Neutrophil (primary cell): ENCODE results near the gene LRTM1.

Source experiments
- H3K27ac ChIP-seq: fragments of 200-600 bp; sonication (generic); 2 replicates; pipeline ENCODE4 v1.5.1; 2016; ENCODE audit warnings: mild to moderate bottlenecking, moderate library complexity
- H3K27me3 ChIP-seq: fragments of 200-600 bp; sonication (generic); 2 replicates; pipeline ENCODE4 v1.6.0; 2016; ENCODE audit warnings: mild to moderate bottlenecking
- H3K36me3 ChIP-seq: fragments of 200-600 bp; sonication (generic); 2 replicates; pipeline ENCODE4 v1.5.1; 2017
- H3K4me1 ChIP-seq, 2 experiments: fragments of 200-600 bp in 1 of 2; sonication (generic) in 1 of 2; 1 replicate in 1 of 2; 2 replicates in 1 of 2; pipeline versions ENCODE4 v1.5.1 to v1.6.1; 2013 to 2016; ENCODE audit warnings: low read depth in 1 of 2, low read length in 1 of 2, mild to moderate bottlenecking in 1 of 2, moderate library complexity in 1 of 2; ENCODE audit not compliant: control insufficient read depth in 1 of 2, insufficient read depth in 1 of 2
- H3K4me3 ChIP-seq, 2 experiments: fragments of 200-600 bp in 1 of 2; sonication (generic) in 1 of 2; 1 replicate in 1 of 2; 2 replicates in 1 of 2; pipeline ENCODE4 v1.5.1; 2013 to 2016; ENCODE audit warnings: low read depth in 1 of 2, low read length in 1 of 2, mild to moderate bottlenecking in 1 of 2, moderate library complexity in 1 of 2
- H3K9me3 ChIP-seq: fragments of 200-600 bp; sonication (generic); 2 replicates; pipeline ENCODE4 v1.5.1; 2016
- TF ChIP-seq, protein P1 (sequence below): fragments of 200-600 bp; sonication (generic); IDR thresholded peaks from 2 replicates; pipeline ENCODE4 v1.5.1; 2016; ENCODE audit warnings: antibody characterized with exemption

Gene LRTM1

DNA sequence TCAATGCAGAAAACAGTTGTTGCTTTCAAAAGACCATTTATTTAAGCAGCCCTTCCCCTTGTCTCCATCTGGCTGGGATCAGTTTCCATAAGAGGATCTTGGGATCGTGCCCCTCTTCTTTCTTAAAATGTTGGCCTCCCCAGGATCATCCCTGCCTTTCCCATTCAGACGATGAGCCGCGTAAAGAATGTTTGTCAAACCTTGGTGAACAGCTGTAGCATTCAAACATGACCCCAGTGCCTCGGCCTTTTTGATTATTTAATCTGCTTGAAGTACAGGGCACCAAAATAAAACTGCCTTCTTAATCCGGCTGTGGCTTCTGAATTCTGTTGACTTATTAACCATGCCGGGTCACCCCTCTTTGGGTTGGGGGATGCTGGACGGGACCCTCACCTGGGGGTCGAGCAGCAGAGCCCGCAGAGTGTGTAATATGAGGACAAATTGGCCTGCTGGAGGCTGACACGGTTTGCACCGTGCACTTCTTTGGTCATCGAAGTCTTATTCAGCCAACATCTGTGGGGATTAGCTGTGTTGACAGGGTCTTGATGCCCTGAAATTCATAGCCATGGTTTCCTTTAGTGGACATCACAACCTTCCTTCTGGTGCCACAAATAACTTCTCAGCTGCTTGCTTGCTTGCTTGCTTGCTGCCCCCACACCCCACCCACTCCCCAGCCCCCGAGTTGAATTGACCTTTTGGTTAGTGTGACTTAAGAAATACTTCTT is at the start of gene LRTM1:
TSS of gene LRTM1 (minus strand) at position 14 of the 725 bp plus-strand sequence. CDS start 148 bp downstream, outside the sequence.
- Histone ChIP-seq H3K36me3 (no peaks in the 10 kb centered on the region), H3K27me3 (no peaks in the 10 kb centered on the region), H3K9me3 (no peaks in the 10 kb centered on the region), H3K4me3 (no peak within 1 kb of the TSS), H3K4me1 (no peaks in the 10 kb centered on the region), H3K27ac (no peak within 1 kb of the TSS)
- TF ChIP-seq, protein P1, sequence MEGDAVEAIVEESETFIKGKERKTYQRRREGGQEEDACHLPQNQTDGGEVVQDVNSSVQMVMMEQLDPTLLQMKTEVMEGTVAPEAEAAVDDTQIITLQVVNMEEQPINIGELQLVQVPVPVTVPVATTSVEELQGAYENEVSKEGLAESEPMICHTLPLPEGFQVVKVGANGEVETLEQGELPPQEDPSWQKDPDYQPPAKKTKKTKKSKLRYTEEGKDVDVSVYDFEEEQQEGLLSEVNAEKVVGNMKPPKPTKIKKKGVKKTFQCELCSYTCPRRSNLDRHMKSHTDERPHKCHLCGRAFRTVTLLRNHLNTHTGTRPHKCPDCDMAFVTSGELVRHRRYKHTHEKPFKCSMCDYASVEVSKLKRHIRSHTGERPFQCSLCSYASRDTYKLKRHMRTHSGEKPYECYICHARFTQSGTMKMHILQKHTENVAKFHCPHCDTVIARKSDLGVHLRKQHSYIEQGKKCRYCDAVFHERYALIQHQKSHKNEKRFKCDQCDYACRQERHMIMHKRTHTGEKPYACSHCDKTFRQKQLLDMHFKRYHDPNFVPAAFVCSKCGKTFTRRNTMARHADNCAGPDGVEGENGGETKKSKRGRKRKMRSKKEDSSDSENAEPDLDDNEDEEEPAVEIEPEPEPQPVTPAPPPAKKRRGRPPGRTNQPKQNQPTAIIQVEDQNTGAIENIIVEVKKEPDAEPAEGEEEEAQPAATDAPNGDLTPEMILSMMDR: no peak

DNA sequence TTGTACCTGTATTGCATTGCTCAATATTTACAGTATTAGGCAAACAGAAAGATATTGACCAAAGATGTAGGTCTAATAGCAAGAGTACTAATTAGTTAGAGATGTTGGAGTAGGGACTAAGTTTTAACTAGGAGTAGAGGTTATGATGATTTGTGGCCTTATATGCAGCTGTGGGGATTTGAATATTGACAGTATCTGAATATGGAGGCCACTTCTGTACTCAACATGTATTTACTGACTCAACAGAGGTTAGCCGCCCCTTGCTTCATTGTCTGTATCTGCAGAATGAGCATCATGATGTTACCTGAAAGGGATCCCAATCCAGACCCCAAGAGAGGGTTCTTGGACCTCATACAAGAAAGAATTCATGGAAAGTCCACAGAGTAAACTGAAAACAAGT is 49.6 kb upstream of the LRTM1 start:
- no peaks in the 10 kb centered on the region for H3K4me1 ChIP-seq
- TF ChIP-seq, protein P1: no peak
- no peaks in the 10 kb centered on the region for H3K36me3 ChIP-seq
- no peak overlapping the region for H3K27ac ChIP-seq
- H3K9me3 ChIP-seq: no peaks in the 10 kb centered on the region
- H3K4me3 ChIP-seq: no peak overlapping the region
- no peaks in the 10 kb centered on the region for H3K27me3 ChIP-seq

DNA sequence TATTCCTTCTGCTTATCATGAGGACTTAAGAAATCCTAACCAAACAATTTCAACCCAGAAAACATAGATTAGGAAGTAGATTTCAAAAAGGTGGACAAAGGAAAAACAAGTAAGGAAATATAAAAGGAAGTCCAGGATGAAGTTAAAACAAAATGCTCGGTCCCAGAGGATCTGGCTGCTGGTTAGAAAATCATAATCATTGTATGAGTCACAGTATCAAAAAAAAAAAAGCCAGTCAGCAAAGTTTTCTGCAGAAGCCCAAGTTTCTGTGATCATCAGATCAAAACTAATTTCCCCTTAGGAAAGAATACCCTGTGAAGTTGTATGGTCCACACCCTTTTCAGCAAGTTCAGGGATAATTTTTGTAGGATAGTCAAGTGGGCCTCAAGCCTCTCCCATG is 43.0 kb upstream of the LRTM1 start:
- Histone ChIP-seq H3K27me3 (no peaks in the 10 kb centered on the region), H3K4me3 (no peak overlapping the region), H3K4me1 (peaks cover 0 to 30% of the 10 kb centered on the region in 2 experiments), H3K27ac (no peak overlapping the region), H3K9me3 (no peaks in the 10 kb centered on the region), H3K36me3 (no peaks in the 10 kb centered on the region)
- TF ChIP-seq, protein P1: no peak

DNA sequence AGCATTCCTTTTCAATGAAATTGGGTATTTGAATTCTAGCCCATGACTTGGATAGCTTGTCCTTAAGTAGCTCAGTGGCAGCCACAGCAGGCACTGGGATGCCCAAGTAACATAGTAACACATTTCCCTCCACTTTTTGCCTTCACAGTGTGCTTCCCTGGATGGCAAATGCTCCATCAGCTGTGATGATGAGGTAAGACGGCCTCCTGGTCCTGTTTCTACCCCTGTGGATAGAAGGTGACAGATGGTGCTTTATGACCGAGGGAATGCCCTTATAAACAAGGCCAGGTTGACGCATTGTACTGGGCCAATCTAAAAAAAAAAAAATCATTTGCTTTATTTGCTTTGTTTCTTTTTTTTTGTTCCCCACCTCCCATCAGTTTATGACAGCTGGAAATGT is 41.8 kb upstream of the LRTM1 start:
- Histone ChIP-seq H3K27me3 (no peaks in the 10 kb centered on the region), H3K36me3 (no peaks in the 10 kb centered on the region), H3K9me3 (no peaks in the 10 kb centered on the region), H3K4me1 (peaks cover 0 to 38% of the 10 kb centered on the region in 2 experiments), H3K4me3 (no peak overlapping the region), H3K27ac (no peak overlapping the region)
- TF ChIP-seq, protein P1: no peak

DNA sequence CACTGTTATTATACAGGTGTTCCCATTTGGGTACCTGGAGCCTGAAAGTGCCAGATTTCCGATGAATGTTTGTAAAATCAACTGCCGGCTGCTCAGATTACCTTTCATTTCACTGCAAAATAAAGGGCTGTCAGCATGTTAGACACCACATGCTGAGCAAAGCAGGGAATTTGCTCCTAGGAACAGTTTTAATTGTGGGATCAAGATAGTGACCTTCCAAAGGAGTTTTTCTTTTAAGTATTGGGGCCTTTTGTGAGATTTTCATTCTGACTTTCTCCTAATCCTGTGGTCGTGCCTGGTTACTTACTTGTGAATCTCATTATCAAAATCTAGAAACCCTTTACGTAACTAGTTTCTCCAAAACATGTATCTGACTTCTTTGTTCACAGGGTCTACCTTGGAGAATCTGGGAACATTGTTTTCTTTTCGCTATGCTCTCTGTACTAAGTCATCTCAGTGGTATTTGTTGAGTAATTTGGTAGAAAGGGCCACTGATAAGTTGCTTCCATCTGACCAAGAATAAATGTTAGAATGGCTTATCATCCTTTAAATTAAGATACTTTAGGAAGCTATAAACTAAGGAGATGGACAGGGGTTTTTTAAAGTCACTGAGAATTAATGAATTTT is 40.8 kb upstream of the LRTM1 start:
- H3K27me3 ChIP-seq: no peaks in the 10 kb centered on the region
- H3K4me1 ChIP-seq: peaks cover 0 to 44% of the 10 kb centered on the region in 2 experiments
- TF ChIP-seq, protein P1: no peak
- H3K27ac ChIP-seq: no peak overlapping the region
- peak overlapping the region in 1 of 2 experiments; percentile 4 for H3K4me3 ChIP-seq
- no peaks in the 10 kb centered on the region for H3K36me3 ChIP-seq
- no peaks in the 10 kb centered on the region for H3K9me3 ChIP-seq
